Heart left ventricle (tissue), 16 donors: ENCODE results near the gene OLA1. TPM values are rescaled to one million over a fixed set of nuclear protein-coding genes. Genes with fewer than 3 reads are reported as not detected.
"Not testable (repeated sequence)": the region's sequence is repeated elsewhere in the genome, so short reads cannot be mapped to it uniquely, and the experiment has no call there.

ENCODE experiments used
- ATAC-seq, 4 donors: fragments of 200-7000 bp; cut with Tn5 transposase; one replicate each; pipeline ENCODE4 v1.9.1; 2020 to 2022; ENCODE audit warnings: moderate library complexity in 4 of 4, mild to moderate bottlenecking in 3 of 4, moderate number of reproducible peaks in 1 of 4
- DNase-seq, 5 donors: peaks; one replicate each; pipeline ENCODE4 v3.0.0-alpha.2; 2020
- H3K27ac ChIP-seq, 12 donors: fragments of 200-600 bp; sonication (generic) in 4 of 12; one replicate each; pipeline versions ENCODE4 v1.5.0 to v1.8.0; 2016 to 2022; ENCODE audit warnings: mild to moderate bottlenecking in 2 of 12
- H3K27me3 ChIP-seq, 9 donors: fragments of 200-600 bp; sonication (generic) in 2 of 9; one replicate each; pipeline versions ENCODE4 v1.5.1 to v1.8.0; 2016 to 2022; ENCODE audit warnings: mild to moderate bottlenecking in 3 of 9
- H3K36me3 ChIP-seq, 9 donors: fragments of 200-600 bp; sonication (generic) in 2 of 9; one replicate each; pipeline versions ENCODE4 v1.5.0 to v1.8.0; 2018 to 2022; ENCODE audit warnings: mild to moderate bottlenecking in 2 of 9
- H3K4me1 ChIP-seq, 12 donors: fragments of 200-600 bp; sonication (generic) in 4 of 12; one replicate each; pipeline versions ENCODE4 v1.5.0 to v1.8.0; 2016 to 2022; ENCODE audit warnings: mild to moderate bottlenecking in 3 of 12
- H3K4me3 ChIP-seq, 12 donors: fragments of 200-600 bp; sonication (generic) in 4 of 12; one replicate each; pipeline versions ENCODE4 v1.5.0 to v1.8.0; 2017 to 2022; ENCODE audit warnings: mild to moderate bottlenecking in 9 of 12, moderate library complexity in 4 of 12
- H3K9me3 ChIP-seq, 12 donors: fragments of 200-600 bp; sonication (generic) in 4 of 12; one replicate each; pipeline versions ENCODE4 v1.5.0 to v1.8.0; 2016 to 2022; ENCODE audit warnings: mild to moderate bottlenecking in 1 of 12
- POLR2A ChIP-seq, 2 donors: fragments of 450-650 bp; IDR thresholded peaks; one replicate each; pipeline ENCODE4 v1.6.1; 2017; ENCODE audit warnings: antibody characterized with exemption in 2 of 2, mild to moderate bottlenecking in 2 of 2, moderate library complexity in 2 of 2
- WGBS, 4 donors: extraction: QIAGEN DNeasy Blood & Tissue Kit in 2 of 4; methylation state at CpG; one replicate each; pipeline versions ENCODE4 v1.1.5 to v1.1.7; 2013 to 2018; 5-methylcytosine and 5-hydroxymethylcytosine counted together
- intact Hi-C, 10 donors: fragments of 100-400 bp; cut with DNase I; formaldehyde crosslinking; loops; one replicate each; pipeline versions ENCODE4 v1.11.1 to v1.14.2; 2022
- polyA plus RNA-seq, 2 donors: library from polyadenylated mRNA; stranded (reverse); fragments of 200-250 nt; gene quantifications; one replicate each; pipeline ENCODE4 v1.2.3, GENCODE V29; 2013
- total RNA-seq, 9 donors: library from RNA; depleted of rRNA in 2 of 9; stranded (reverse); fragments of >200 nt in 2 of 9; fragmentation: NEBNext Ultra II Directional in 3 of 9; extraction: Animal tissue kit (Norgen Biotek cat#: 25700) in 3 of 9; gene quantifications; one replicate each; pipeline versions ENCODE4 v1.1.0 to v1.2.4, GENCODE V29; 2016 to 2023
- TF ChIP-seq, protein P1 (sequence below), 12 donors: fragments of 200-600 bp; sonication (generic) in 4 of 12; IDR thresholded peaks; one replicate each; pipeline versions ENCODE4 v1.5.0 to v1.8.0; 2018 to 2022; ENCODE audit warnings: antibody characterized with exemption in 12 of 12, mild to moderate bottlenecking in 5 of 12
- donor health status: ischemic (EF 13 %, LVEDD 7.1; RV severe dilation, severe dysfunction).
- donor health status: healthy with polysubstance abuse.
- donor health status: DM: no; HTN: yes; CAD: no.
- donor health status: DM: no; HTN: no; CAD: no.
- donor health status: ischemic (EF 25% LVEDD 6.9; RV normal size, moderate dysfunction).
- donor health status: ischemic (EF 25% LVEDD 5.7; RV mildly dilated, moderate dysfunction).
- donor health status: healthy.
- donor health status: DM: yes; HTN: yes; CAD: no.
- donor health status: ischemic (EF 35%, LVEDD 5.7; RV mildly dilated, moderate dysfunction).
- donor health status: nonischemic (EF 11% LVEDD 7.7; RV severe dilation, severe dysfunction).
- donor health status: DM: yes; HTN: yes; CAD: no.
- donor health status: PGD.
- donor health status: ischemic (EF 29% LVEDD 5.4; RV normal size, mild dysfunction).
- donor health status: nonischemic (EF 23%, LVEDD 6.1; RV moderate dilation, normal function).

OLA1 gene
- total and polyA plus RNA-seq, 11 donors = 41.5 to 91.7 (median 72.5) TPM

DNA sequence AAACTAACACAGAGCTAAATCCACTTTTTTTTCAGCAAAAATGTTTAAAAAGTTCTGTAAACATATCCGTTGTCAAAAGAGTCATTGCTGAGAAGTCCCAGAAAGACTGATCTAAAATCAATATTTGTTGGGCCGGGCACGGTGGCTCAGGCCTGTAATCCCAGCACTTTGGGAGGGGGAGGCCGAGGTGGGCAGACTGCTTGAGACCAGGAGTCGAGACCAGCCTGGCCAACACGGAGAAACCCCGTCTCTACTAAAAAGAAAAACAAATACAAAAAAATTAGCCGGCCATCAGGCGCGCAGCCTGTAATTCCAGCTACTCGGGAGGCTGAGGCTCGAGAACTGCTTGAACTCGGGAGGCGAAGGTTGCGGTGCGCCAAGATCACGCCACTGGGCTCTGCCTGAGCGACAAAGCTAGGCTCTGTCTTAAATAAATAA is 1.4 kb downstream of the OLA1 start:
- Histone ChIP-seq H3K36me3 (peaks cover 0 to 22% (median 4%) of the 10 kb centered on the region in 9 donors), H3K27ac (no peak overlapping the region), H3K9me3 (no peaks in the 10 kb centered on the region), H3K27me3 (no peaks in the 10 kb centered on the region), H3K4me3 (peak overlapping the region in 1 of 12 donors; percentile 82), H3K4me1 (peaks cover 0 to 19% (median 9%) of the 10 kb centered on the region in 12 donors)
- 95 to 97% (median 95%) methylated on average over 18 of the region's 18 CpGs for WGBS, 4 donors
- DNase-seq = no peak
- intact Hi-C loops = no loop called here
- no peak for TF ChIP-seq POLR2A (IDR thresholded peaks at IDR 0.05)
- TF ChIP-seq, protein P1, sequence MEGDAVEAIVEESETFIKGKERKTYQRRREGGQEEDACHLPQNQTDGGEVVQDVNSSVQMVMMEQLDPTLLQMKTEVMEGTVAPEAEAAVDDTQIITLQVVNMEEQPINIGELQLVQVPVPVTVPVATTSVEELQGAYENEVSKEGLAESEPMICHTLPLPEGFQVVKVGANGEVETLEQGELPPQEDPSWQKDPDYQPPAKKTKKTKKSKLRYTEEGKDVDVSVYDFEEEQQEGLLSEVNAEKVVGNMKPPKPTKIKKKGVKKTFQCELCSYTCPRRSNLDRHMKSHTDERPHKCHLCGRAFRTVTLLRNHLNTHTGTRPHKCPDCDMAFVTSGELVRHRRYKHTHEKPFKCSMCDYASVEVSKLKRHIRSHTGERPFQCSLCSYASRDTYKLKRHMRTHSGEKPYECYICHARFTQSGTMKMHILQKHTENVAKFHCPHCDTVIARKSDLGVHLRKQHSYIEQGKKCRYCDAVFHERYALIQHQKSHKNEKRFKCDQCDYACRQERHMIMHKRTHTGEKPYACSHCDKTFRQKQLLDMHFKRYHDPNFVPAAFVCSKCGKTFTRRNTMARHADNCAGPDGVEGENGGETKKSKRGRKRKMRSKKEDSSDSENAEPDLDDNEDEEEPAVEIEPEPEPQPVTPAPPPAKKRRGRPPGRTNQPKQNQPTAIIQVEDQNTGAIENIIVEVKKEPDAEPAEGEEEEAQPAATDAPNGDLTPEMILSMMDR (IDR thresholded peaks at IDR 0.05) = no peak
- no peak for ATAC-seq

DNA sequence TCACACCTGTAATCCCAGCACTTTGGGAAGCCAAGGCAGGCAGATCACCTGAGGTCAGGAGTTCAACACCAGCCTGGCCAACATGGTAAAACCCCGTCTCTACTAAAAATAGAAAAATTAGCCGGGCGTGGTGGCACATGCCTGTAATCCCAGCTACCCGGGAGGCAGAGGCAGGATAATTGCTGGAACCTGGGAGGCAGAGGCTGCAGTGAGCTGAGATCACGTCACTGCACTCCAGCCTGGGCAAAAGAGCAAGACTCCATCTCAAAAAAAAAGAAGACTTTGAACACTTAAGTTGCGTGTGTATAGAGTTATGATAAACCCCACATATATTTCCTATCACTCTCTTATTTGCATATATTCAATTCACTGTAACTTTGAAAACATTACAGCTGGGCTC is 2.7 kb downstream of the OLA1 start:
- H3K36me3 ChIP-seq = peaks cover 0 to 22% (median 4%) of the 10 kb centered on the region in 9 donors
- H3K27me3 ChIP-seq, intact Hi-C loops, DNase-seq, H3K4me3 ChIP-seq, ATAC-seq, H3K27ac ChIP-seq, H3K9me3 ChIP-seq: not testable (repeated sequence)
- 76 to 85% (median 82%) methylated on average over 6 of the region's 6 CpGs for WGBS, 4 donors
- H3K4me1 ChIP-seq = peaks cover 0 to 19% (median 9%) of the 10 kb centered on the region in 12 donors

DNA sequence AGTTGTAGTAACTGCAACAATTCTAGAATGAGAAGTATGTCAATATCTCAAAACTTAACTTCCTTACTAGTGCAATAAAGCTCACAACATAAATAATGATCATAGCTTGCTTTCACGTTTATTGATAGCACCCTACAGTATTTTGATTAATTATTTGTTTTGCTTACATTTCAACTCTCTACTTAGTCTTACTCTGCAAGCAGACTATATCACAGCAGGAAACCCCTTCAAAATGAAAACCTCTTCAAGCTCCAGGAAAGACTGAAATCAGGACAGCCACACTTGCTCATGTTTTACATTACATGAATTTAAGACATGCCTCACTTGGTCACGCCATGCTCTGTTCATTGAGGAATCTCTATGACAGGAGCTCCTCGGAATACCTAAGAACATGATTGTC is 3.3 kb downstream of the OLA1 start:
- TF ChIP-seq POLR2A (IDR thresholded peaks at IDR 0.05) = no peak
- TF ChIP-seq, protein P1 (IDR thresholded peaks at IDR 0.05) = no peak
- intact Hi-C loops = no loop called here

DNA sequence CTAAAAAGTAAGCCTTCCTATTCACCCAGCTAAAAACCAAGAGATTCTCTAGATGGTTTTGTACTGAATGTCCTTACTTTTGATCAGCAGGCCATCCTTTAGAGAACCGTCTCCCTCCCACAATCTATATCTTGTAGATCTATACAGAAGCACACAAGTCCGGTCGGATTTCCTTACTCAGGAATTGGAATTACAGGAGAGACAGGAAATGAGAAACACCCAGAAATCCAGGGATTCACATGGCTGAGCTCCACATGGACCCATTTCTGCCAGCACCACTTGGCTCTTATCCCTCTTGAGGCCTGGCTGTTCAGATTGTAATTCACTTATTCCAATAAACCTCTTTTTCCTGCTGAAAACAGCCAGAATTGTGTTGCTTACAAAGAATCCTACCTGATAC is 4.5 kb downstream of the OLA1 start:
- intact Hi-C loops = no loop called here
- Histone ChIP-seq H3K36me3 (peaks cover 0 to 22% (median 4%) of the 10 kb centered on the region in 9 donors), H3K27ac (no peak overlapping the region), H3K9me3 (no peaks in the 10 kb centered on the region), H3K4me1 (peaks cover 0 to 12% (median 7%) of the 10 kb centered on the region in 12 donors), H3K27me3 (no peaks in the 10 kb centered on the region), H3K4me3 (no peak overlapping the region)
- no peak for DNase-seq
- WGBS, 4 donors = 62 to 70% (median 64%) methylated on average over 3 of the region's 3 CpGs
- TF ChIP-seq, protein P1 (IDR thresholded peaks at IDR 0.05) = no peak
- TF ChIP-seq POLR2A (IDR thresholded peaks at IDR 0.05) = no peak
- ATAC-seq = no peak

More for the DNA sequence above, 3.3 kb downstream of the OLA1 start:
- 98 to 100% (median 99%) methylated on average over 3 of the region's 3 CpGs for WGBS, 4 donors
- H3K27ac ChIP-seq = no peak overlapping the region
- H3K36me3 ChIP-seq = peaks cover 0 to 22% (median 4%) of the 10 kb centered on the region in 9 donors
- peaks cover 0 to 19% (median 9%) of the 10 kb centered on the region in 12 donors for H3K4me1 ChIP-seq
- DNase-seq = no peak
- ATAC-seq = no peak
- H3K27me3 ChIP-seq = no peaks in the 10 kb centered on the region
- no peaks in the 10 kb centered on the region for H3K9me3 ChIP-seq
- no peak overlapping the region for H3K4me3 ChIP-seq

DNA sequence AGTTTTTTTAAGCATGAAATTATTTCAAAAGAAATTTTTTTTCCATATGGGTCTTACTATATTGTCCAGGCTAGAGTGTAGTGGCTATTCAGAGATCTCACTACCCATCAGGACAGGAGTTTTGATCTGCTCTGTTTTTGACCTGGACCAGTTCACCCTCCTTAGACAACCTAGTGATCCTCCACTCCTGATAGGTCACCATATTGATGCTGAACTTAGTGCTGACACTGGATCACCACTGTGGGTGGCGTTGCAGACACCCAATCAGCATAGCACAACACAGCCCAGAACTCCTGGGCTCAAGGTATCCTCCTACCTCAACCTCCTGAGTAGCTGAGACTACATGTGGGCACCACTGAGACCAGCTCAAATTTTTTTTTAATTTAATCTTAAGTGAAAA is 8.2 kb downstream of the OLA1 start:
- no peak overlapping the region for H3K4me3 ChIP-seq
- ATAC-seq (no peak), DNase-seq (no peak)
- H3K4me1 ChIP-seq = no peaks in the 10 kb centered on the region
- WGBS, 4 donors = 95 to 97% (median 95%) methylated on average over 1 of the region's 1 CpG
- H3K27me3 ChIP-seq = no peaks in the 10 kb centered on the region
- H3K27ac ChIP-seq = no peak overlapping the region
- no peaks in the 10 kb centered on the region for H3K9me3 ChIP-seq
- peaks cover 0 to 18% (median 0%) of the 10 kb centered on the region in 9 donors for H3K36me3 ChIP-seq
- TF ChIP-seq, protein P1 (IDR thresholded peaks at IDR 0.05) = no peak
- TF ChIP-seq POLR2A (IDR thresholded peaks at IDR 0.05) = no peak
- intact Hi-C loops = no loop called here
